ENCODE measurements around the gene SLC23A1. TPM values are rescaled to one million over a fixed set of nuclear protein-coding genes. Genes with fewer than 3 reads are reported as not detected.
"Not testable (repeated sequence)": the region's sequence is repeated elsewhere in the genome, so short reads cannot be mapped to it uniquely, and the experiment has no call there.

The SLC23A1 gene
- total RNA-seq, 1 donor from 2014 or later, result not detected

GRCh38 chr5:139410993-139411828 is 28.1 kb upstream of the SLC23A1 start:
- H3K4me3 Mint-ChIP-seq (ENCODE audit: unreplicated experiment), result no peak overlapping the region
- H3K27me3 Mint-ChIP-seq (ENCODE audit: low read depth), result no peaks in the 10 kb centered on the region
- H3K9me3 Mint-ChIP-seq (ENCODE audit: low read depth), result no peaks in the 10 kb centered on the region
- no peak for TF ChIP-seq CTCF (IDR thresholded peaks at IDR 0.05)
- H3K27ac Mint-ChIP-seq (ENCODE audit: unreplicated experiment), result no peak overlapping the region
- DNase-seq (ENCODE audit: low spot score), result no peak
- H3K36me3 Mint-ChIP-seq (ENCODE audit: low read depth), result peaks cover 10% of the 10 kb centered on the region
- H3K4me1 Mint-ChIP-seq (ENCODE audit: low read depth), result no peaks in the 10 kb centered on the region

DNA sequence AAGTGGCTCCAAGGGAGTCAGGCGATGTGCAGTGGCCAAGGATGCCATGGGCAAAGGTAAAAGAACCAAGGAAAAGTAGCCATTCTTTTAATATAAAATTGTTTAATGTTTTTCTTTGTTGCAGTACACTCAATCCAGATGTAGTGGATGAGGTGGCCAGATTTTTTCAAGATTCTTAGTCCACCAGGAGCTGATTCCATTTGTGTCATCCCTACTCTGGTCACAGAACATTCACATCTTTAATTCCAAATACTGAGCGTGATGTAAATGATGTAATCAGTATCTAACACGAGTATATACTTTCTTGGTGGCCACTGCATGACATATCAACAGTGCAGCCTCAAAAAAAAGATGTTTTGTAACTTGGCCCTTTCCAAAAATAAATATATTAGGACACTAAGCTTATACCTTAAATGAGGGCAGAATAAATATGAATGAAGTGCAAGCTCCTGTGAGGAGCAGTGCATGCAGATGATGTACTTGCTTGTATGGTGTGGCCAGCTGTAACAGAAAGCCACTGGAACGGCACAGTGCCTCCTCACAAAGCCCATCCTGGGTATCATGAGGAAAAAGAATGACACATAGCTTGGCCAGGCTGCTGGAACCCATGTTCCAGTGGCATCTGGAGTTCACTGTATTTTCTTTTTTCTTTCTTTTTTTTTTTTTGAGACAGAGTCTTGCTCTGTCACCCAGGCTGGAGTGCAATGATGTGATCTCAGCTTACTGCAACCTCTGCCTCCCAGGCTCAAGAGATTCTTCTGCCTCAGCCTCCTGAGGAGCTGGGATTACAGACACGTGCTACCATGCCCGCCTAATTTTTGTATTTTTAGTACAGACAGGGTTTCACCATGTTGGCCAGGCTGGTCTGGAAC is 27.3 kb upstream of the SLC23A1 start:
- no peak overlapping the region for H3K27ac Mint-ChIP-seq (ENCODE audit: unreplicated experiment)
- DNase-seq (ENCODE audit: low spot score), result no peak

DNA sequence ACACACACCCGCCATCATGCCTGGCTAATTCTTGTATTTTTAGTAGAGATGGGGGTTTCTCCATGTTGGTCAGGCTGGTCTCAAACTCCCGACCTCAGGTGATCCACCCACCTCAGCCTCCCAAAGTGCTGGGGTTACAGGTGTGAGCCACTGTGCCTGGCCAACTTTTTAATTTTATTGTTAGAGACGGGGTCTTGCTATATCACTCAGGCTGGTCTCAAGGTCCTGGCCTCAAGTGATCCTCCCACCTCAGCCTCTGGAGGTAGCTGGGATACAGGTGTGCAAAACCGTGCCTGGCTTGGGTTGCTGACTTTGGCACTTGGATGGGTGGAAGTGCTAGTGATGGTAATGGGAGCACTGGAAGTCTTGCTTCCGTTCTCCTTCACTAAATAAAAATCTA is 26.0 kb upstream of the SLC23A1 start:
- not testable (repeated sequence) for H3K27me3 Mint-ChIP-seq (ENCODE audit: low read depth); H3K9me3 Mint-ChIP-seq (ENCODE audit: low read depth); DNase-seq (ENCODE audit: low spot score); H3K4me3 Mint-ChIP-seq (ENCODE audit: unreplicated experiment); H3K4me1 Mint-ChIP-seq (ENCODE audit: low read depth); H3K27ac Mint-ChIP-seq (ENCODE audit: unreplicated experiment)
- peaks cover 10% of the 10 kb centered on the region for H3K36me3 Mint-ChIP-seq (ENCODE audit: low read depth)

More for the DNA sequence above, 27.3 kb upstream of the SLC23A1 start:
- no peaks in the 10 kb centered on the region for H3K9me3 Mint-ChIP-seq (ENCODE audit: low read depth)
- no peak overlapping the region for H3K4me3 Mint-ChIP-seq (ENCODE audit: unreplicated experiment)
- H3K36me3 Mint-ChIP-seq (ENCODE audit: low read depth), result peaks cover 10% of the 10 kb centered on the region
- no peaks in the 10 kb centered on the region for H3K27me3 Mint-ChIP-seq (ENCODE audit: low read depth)
- TF ChIP-seq CTCF (IDR thresholded peaks at IDR 0.05), result no peak
- no peaks in the 10 kb centered on the region for H3K4me1 Mint-ChIP-seq (ENCODE audit: low read depth)

DNA sequence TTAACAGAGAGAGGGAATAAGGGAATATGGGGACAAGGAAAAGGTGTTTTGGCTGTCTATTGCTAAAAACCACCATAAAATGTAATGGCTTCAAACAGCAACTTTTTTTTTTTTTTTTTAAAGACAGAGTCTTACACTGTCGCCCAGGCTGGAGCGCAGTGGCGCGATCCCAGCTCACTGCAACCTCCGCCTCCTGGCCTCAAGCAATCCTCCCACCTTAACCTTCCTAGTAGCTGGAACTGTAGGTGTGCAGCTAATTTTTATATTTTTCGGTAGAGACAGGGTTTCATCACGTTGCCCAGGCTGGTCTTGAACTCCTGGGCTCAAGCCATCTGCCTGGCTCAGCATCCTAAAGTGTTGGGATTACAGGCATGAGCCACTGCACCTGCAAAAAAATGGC is 25.1 kb upstream of the SLC23A1 start:
- no peak for DNase-seq (ENCODE audit: low spot score)
- H3K4me1 Mint-ChIP-seq (ENCODE audit: low read depth), result peaks cover 17% of the 10 kb centered on the region
- H3K36me3 Mint-ChIP-seq (ENCODE audit: low read depth), result peaks cover 3% of the 10 kb centered on the region
- H3K27ac Mint-ChIP-seq (ENCODE audit: unreplicated experiment), result no peak overlapping the region
- H3K4me3 Mint-ChIP-seq (ENCODE audit: unreplicated experiment), result no peak overlapping the region
- H3K9me3 Mint-ChIP-seq (ENCODE audit: low read depth), result no peaks in the 10 kb centered on the region
- no peaks in the 10 kb centered on the region for H3K27me3 Mint-ChIP-seq (ENCODE audit: low read depth)
- no peak for TF ChIP-seq CTCF (IDR thresholded peaks at IDR 0.05)

DNA sequence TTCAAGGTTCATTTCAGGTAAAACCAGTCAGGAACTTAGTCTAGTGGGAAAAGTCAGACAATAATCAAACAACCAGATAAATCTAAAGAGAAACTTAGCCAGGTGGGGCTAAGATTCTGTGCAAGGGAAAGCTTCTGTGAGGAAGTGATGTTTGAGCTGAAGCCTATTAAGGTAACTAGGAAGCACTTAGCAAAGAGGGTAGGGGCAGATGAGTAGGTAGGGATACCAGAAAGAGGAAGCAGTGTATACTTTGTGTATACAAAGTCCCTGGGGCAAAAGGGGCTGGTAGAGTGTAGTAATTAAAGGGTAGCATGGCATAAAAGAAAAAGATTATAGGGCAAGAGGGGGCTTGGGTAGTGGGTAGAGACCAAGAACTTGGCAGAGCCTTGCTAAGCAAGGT is 24.4 kb upstream of the SLC23A1 start:
- Mint-ChIP-seq H3K27me3 (ENCODE audit: low read depth) (no peaks in the 10 kb centered on the region), H3K36me3 (ENCODE audit: low read depth) (no peaks in the 10 kb centered on the region), H3K4me1 (ENCODE audit: low read depth) (peaks cover 23% of the 10 kb centered on the region), H3K27ac (ENCODE audit: unreplicated experiment) (no peak overlapping the region), H3K9me3 (ENCODE audit: low read depth) (no peaks in the 10 kb centered on the region), H3K4me3 (ENCODE audit: unreplicated experiment) (no peak overlapping the region)
- no peak for DNase-seq (ENCODE audit: low spot score)
- TF ChIP-seq CTCF (IDR thresholded peaks at IDR 0.05), result no peak

Measured in chondrocyte (in vitro differentiated cells).